Common myeloid progenitor, CD34-positive (primary cell): ENCODE results near the gene SVIP. TPM values are rescaled to one million over a fixed set of nuclear protein-coding genes. Genes with fewer than 3 reads are reported as not detected.
A peak's percentile ranks its signal among the peaks of the same experiment; 100 is the strongest.

Experiments used
- CTCF ChIA-PET: fragments of 350-600 bp; sonication (Branson Sonifier 250); formaldehyde crosslinking; loops from one replicate; lab custom pipeline; 2021; ENCODE audit warnings: antibody characterized with exemption; lab: Charles Lee
- POLR2A ChIA-PET: fragments of 350-600 bp; sonication (Branson Sonifier 250); formaldehyde crosslinking; loops from one replicate; lab custom pipeline; 2021; ENCODE audit warnings: antibody characterized with exemption; lab: Charles Lee
- DNase-seq, 3 donors: peaks; one replicate each; pipeline versions ENCODE4 v3.0.0 to v3.0.0-alpha.2; 2013
- H3K27ac ChIP-seq, 2 experiments: 1 replicate in 1 of 2; 2 replicates in 1 of 2; pipeline ENCODE4 v1.7.0; 2013; ENCODE audit warnings: inconsistent platforms in 2 of 2, low read length in 2 of 2, mild to moderate bottlenecking in 2 of 2, low read depth in 1 of 2, moderate library complexity in 1 of 2; ENCODE audit not compliant: severe bottlenecking in 2 of 2, insufficient read depth in 1 of 2, poor library complexity in 1 of 2
- H3K27me3 ChIP-seq, 5 experiments: replicated peaks in 2 of 5; 1 replicate in 3 of 5; 2 replicates in 2 of 5; pipeline versions ENCODE4 v1.6.1 to v1.7.0; 2013; ENCODE audit warnings: low read length in 4 of 5, mild to moderate bottlenecking in 2 of 5, moderate library complexity in 2 of 5, inconsistent platforms in 1 of 5; ENCODE audit not compliant: insufficient read depth in 5 of 5, control insufficient read depth in 4 of 5
- H3K36me3 ChIP-seq, 4 experiments: 1 replicate in 2 of 4; 2 replicates in 2 of 4; pipeline versions ENCODE4 v1.6.1 to v1.7.0; 2013; ENCODE audit warnings: low read length in 3 of 4, control low read depth in 1 of 4, mild to moderate bottlenecking in 1 of 4; ENCODE audit not compliant: control insufficient read depth in 4 of 4, insufficient read depth in 4 of 4
- H3K4me1 ChIP-seq, 4 experiments: 1 replicate in 3 of 4; 2 replicates in 1 of 4; pipeline versions ENCODE4 v1.6.1 to v1.7.1; 2013; ENCODE audit warnings: low read length in 3 of 4, mild to moderate bottlenecking in 3 of 4, control low read depth in 1 of 4, inconsistent platforms in 1 of 4, moderate library complexity in 1 of 4; ENCODE audit not compliant: control insufficient read depth in 4 of 4, insufficient read depth in 4 of 4; ENCODE audit errors: control extremely low read depth in 1 of 4
- H3K4me3 ChIP-seq, 7 experiments: 1 replicate in 4 of 7; 2 replicates in 3 of 7; pipeline versions ENCODE4 v1.5.1 to v1.7.0; 2013; ENCODE audit warnings: mild to moderate bottlenecking in 7 of 7, low read length in 6 of 7, moderate library complexity in 6 of 7, inconsistent platforms in 2 of 7, low read depth in 2 of 7, control low read depth in 1 of 7; ENCODE audit not compliant: insufficient read depth in 4 of 7, control insufficient read depth in 1 of 7; ENCODE audit errors: extremely low read depth in 1 of 7
- H3K9me3 ChIP-seq, 5 experiments: 1 replicate in 4 of 5; 2 replicates in 1 of 5; pipeline versions ENCODE4 v1.6.1 to v1.7.1; 2013; ENCODE audit warnings: low read length in 4 of 5, mild to moderate bottlenecking in 2 of 5, inconsistent platforms in 1 of 5, low read depth in 1 of 5, moderate library complexity in 1 of 5; ENCODE audit not compliant: control insufficient read depth in 4 of 5, insufficient read depth in 2 of 5; ENCODE audit errors: control extremely low read depth in 1 of 5
- WGBS: methylation state at CpG from one replicate; pipeline ENCODE4 v1.1.5; 2013; ENCODE audit not compliant: insufficient coverage; 5-methylcytosine and 5-hydroxymethylcytosine counted together
- polyA plus RNA-seq: library from polyadenylated mRNA; unstranded; fragments of 120-200 nt; gene quantifications from one replicate; pipeline ENCODE4 v1.2.1, GENCODE V29; 2013

Gene SVIP, protein sequence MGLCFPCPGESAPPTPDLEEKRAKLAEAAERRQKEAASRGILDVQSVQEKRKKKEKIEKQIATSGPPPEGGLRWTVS
- polyA plus RNA-seq, result 37.3 TPM

DNA sequence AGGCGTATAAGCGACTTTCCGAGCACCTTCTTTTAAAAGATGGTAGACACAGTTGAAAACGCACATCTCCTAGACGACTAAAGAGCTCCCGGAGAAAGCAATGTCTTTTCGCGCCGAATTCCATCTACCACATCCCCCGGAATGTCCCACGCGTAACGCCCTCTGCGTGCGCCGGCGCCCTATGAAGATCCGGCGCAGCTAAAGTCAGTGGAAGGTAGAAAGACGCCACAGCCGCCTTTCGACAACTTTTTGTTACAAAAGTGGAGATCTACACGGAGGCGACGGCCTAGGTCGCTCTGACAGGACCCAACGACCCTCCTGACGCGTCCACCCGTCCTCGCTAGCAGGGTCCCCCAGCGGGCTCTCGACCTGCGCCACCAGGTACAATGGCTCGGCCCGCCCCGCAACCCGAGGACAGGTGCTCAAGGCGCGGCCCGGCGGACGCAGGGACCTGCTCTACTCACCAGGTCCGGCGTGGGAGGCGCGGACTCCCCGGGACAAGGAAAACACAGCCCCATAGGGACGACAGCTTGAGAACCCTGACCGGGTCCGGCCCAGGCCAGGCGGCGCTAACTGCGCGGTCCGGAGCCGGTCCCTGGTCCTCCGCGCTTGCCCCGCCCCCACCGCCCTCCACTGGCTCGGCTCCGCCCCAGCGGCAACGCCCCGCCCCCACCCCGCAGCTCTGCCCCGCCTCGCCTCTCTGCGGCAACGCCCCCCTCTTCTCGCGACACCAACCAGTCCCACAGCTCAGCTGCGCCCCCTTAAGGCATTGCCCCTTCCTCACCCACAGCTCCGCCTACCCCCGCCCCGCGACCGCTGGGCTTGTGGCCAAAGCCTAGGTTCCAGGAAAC is at the start of gene SVIP:
Gene SVIP, minus strand, starts transcription at position 571 of the 851 bp plus-strand sequence. Its CDS starts 53 bp downstream, at position 518.
- peaks cover 6 to 20% (median 15%) of the 10 kb centered on the region in 4 experiments for H3K36me3 ChIP-seq
- peak; percentile 97 to 99 (median 98) for DNase-seq
- peak within 1 kb of the TSS; percentile 66 to 81 for H3K27ac ChIP-seq
- WGBS, result 0% methylated on average over 69 of the region's 79 CpGs
- ChIA-PET POLR2A (no interaction called here), CTCF (interaction anchor here (1.1 to 2.1 kb wide), 5 partner anchors 10 to 46 kb away, joined by 3 to 13 read pairs (median 5); no protein-coding TSS in a partner anchor)
- H3K9me3 ChIP-seq, result no peaks in the 10 kb centered on the region
- H3K27me3 ChIP-seq, result no peaks in the 10 kb centered on the region
- H3K4me3 ChIP-seq, result peak within 1 kb of the TSS; percentile 69 to 93 (median 88)
- H3K4me1 ChIP-seq, result peaks cover 5 to 26% (median 14%) of the 10 kb centered on the region in 4 experiments

- Histone ChIP-seq H3K4me1 (no peaks in the 10 kb centered on the region), H3K9me3 (no peaks in the 10 kb centered on the region), H3K27me3 (no peaks in the 10 kb centered on the region), H3K27ac (no peak overlapping the region), H3K36me3 (no peaks in the 10 kb centered on the region), H3K4me3 (no peak overlapping the region)
- ChIA-PET POLR2A (no interaction called here), CTCF (no interaction called here)
- DNase-seq, result no peak
Measured at GRCh38 chr11:22878604-22879003, 49.0 kb upstream of the SVIP start.

GRCh38 chr11:22878039-22878438 is 48.4 kb upstream of the SVIP start:
- POLR2A ChIA-PET, result no interaction called here
- CTCF ChIA-PET, result no interaction called here
- Histone ChIP-seq H3K36me3 (no peaks in the 10 kb centered on the region), H3K4me1 (no peaks in the 10 kb centered on the region), H3K4me3 (no peak overlapping the region), H3K27ac (no peak overlapping the region), H3K27me3 (no peaks in the 10 kb centered on the region), H3K9me3 (no peaks in the 10 kb centered on the region)
- no peak for DNase-seq

DNA sequence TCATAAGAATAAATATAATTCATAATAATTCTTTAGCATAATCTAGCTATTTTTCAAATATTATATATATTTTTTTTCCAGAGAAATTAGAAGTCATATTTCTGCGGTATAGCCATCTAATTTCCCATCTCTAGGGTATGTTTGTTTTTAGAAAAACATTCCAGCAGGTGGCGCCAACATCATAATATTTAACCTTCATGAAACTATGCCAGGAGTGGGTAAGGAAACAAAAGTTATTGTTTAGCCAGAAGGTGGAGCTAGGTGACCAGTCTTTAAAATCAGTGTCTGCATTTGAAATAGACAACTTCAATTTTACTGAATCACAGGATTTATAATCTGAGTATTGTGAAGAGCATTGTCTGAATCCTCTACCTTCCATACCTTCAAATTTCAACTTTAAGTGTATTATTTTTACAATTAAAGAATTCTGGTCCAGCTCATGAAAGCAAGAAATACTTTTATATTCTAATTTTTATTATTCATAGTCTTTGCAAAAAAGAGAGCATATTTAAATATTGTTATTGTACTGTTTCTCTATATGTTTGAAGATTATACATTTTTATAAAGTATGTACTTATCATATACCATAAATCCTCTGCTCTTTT is 46.4 kb upstream of the SVIP start:
- H3K27ac ChIP-seq, result no peak overlapping the region
- CTCF ChIA-PET, result interaction anchor here (0.9 to 3.0 kb wide), 15 partner anchors 8 to 1517 kb away, joined by 3 to 13 read pairs (median 4); partner anchors contain the start of genes CCDC179 and SVIP
- POLR2A ChIA-PET, result no interaction called here
- H3K4me1 ChIP-seq, result no peaks in the 10 kb centered on the region
- H3K4me3 ChIP-seq, result no peak overlapping the region
- no peaks in the 10 kb centered on the region for H3K36me3 ChIP-seq
- H3K9me3 ChIP-seq, result no peaks in the 10 kb centered on the region
- no CpG with 5 or more reads among the region's 2 CpGs for WGBS
- H3K27me3 ChIP-seq, result no peaks in the 10 kb centered on the region
- DNase-seq, result peak; percentile 84 to 91 (median 88)

- Histone ChIP-seq H3K4me3 (no peak overlapping the region), H3K36me3 (peaks cover 0 to 4% (median 2%) of the 10 kb centered on the region in 4 experiments), H3K27ac (no peak overlapping the region), H3K9me3 (no peaks in the 10 kb centered on the region), H3K27me3 (no peaks in the 10 kb centered on the region), H3K4me1 (no peaks in the 10 kb centered on the region)
- ChIA-PET CTCF (no interaction called here), POLR2A (interaction anchor here (0.6 kb wide), 1 partner anchor 18 kb away, joined by 4 read pairs; no protein-coding TSS in a partner anchor)
- no CpG with 5 or more reads among the region's 3 CpGs for WGBS
- peak in 2 of 3 donors; percentile 5 to 16 for DNase-seq
Measured at GRCh38 chr11:22869325-22869724, 39.7 kb upstream of the SVIP start.

DNA sequence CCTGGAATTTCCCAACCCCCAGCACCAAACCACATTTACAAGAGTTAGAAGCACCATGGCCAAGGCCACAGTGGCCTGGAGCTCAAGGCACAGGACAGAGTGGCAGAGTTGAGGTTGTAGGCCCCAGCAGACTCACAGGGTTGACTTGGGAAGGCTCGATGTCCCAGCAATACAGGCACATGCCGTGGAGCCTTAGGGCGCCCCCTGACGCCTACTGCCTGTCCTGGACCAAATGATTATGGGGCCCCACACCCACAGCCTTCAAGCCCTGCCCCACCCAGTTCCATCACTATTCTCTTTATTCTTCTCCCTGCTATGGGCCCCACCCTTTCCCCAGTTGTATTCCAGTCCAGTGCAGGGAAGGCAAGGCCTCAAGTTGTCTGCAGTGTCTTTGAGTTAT is 30.6 kb upstream of the SVIP start, which contains the start of gene CCDC179:
Gene CCDC179, minus strand, starts transcription at position 234 of the 400 bp plus-strand sequence. Its CDS starts 53 bp downstream, at position 181.
- peaks cover 0 to 6% (median 0%) of the 10 kb centered on the region in 4 experiments for H3K36me3 ChIP-seq
- no peaks in the 10 kb centered on the region for H3K4me1 ChIP-seq
- 97% methylated on average over 4 of the region's 4 CpGs for WGBS
- no peaks in the 10 kb centered on the region for H3K27me3 ChIP-seq
- POLR2A ChIA-PET, result no interaction called here
- DNase-seq, result no peak
- no peaks in the 10 kb centered on the region for H3K9me3 ChIP-seq
- CTCF ChIA-PET, result interaction anchor here (2.2 kb wide), 1 partner anchor 16 kb away, joined by 5 read pairs; no protein-coding TSS in a partner anchor
- H3K27ac ChIP-seq, result no peak within 1 kb of the TSS
- no peak within 1 kb of the TSS for H3K4me3 ChIP-seq
